ENCODE results near the gene GABARAP. TPM values are rescaled to one million over a fixed set of nuclear protein-coding genes. Genes with fewer than 3 reads are reported as not detected.
A peak's percentile ranks its signal among the peaks of the same experiment; 100 is the strongest.

Gene GABARAP
- total RNA-seq, 2 donors from 2014 or later, result 167 to 298 TPM

DNA sequence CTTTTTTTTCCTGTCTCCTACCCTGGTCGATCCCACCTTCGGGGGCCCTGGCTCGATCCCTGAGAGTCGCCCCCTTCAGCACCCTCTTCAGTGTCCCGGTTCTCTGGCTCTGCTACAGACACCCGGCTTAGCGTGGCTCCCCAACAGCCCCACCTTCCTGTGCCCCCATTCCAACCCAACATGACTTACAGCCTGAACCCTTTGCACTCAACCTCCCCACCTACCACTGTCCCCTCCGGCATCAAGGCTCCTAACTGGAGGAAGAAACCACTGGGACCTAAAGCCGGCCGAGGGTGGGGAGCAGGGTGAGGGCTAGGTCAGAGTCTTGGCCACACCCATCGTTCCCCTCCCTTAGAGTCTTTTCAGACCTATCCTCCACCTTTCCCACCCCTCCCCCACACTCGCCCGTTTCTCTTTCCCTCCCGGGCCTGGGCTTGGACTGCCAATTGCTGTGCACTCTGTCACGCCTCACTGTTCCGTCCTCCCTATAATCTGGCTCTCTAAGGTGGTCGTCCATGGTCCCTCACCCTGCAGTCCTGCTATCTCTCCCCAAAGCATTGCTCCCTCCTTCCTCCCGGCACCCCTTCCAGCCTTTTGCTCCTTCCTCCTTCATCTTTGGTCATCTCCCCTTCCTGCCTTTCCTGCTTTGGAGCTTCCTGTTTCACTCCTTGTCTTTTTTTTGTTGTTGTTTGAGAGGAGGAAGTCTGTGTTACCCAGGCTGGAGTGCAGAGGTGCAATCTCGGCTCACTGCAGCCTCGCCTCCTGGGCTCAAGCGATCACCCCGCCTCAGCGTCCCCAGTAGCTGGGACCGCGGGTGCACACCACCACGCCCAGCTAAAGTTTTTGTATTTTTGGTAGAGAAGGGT lies 20.9 kb upstream of the GABARAP start:
- Mint-ChIP-seq H3K36me3 (peaks cover 0 to 6% of the 10 kb centered on the region in 2 donors), H3K9me3 (no peaks in the 10 kb centered on the region), H3K27ac (no peak overlapping the region)
- ATAC-seq (peak in 1 of 2 donors; percentile 42), DNase-seq (ENCODE audit: low spot score in 2 of 2) (no peak)

GRCh38 chr17:7262192-7262934 lies 20.1 kb upstream of the GABARAP start, which contains the start of gene CLDN7:
Gene CLDN7 (minus strand): TSS chr17:7262478. CDS start chr17:7262043, 435 bp downstream.
- DNase-seq (ENCODE audit: low spot score in 2 of 2), result no peak
- peaks cover 0 to 6% of the 10 kb centered on the region in 2 donors for H3K36me3 Mint-ChIP-seq
- H3K9me3 Mint-ChIP-seq, result no peaks in the 10 kb centered on the region
- no peak for ATAC-seq
- no peak within 1 kb of the TSS for H3K27ac Mint-ChIP-seq

- no peaks in the 10 kb centered on the region for H3K9me3 Mint-ChIP-seq
- ATAC-seq (peak; percentile 42 to 64), DNase-seq (ENCODE audit: low spot score in 2 of 2) (peak in 1 of 2 donors; percentile 19)
- H3K27ac Mint-ChIP-seq, result no peak overlapping the region
- peaks cover 0 to 6% of the 10 kb centered on the region in 2 donors for H3K36me3 Mint-ChIP-seq
Observed at GRCh38 chr17:7261379-7262191, 19.3 kb upstream of the GABARAP start.

DNA sequence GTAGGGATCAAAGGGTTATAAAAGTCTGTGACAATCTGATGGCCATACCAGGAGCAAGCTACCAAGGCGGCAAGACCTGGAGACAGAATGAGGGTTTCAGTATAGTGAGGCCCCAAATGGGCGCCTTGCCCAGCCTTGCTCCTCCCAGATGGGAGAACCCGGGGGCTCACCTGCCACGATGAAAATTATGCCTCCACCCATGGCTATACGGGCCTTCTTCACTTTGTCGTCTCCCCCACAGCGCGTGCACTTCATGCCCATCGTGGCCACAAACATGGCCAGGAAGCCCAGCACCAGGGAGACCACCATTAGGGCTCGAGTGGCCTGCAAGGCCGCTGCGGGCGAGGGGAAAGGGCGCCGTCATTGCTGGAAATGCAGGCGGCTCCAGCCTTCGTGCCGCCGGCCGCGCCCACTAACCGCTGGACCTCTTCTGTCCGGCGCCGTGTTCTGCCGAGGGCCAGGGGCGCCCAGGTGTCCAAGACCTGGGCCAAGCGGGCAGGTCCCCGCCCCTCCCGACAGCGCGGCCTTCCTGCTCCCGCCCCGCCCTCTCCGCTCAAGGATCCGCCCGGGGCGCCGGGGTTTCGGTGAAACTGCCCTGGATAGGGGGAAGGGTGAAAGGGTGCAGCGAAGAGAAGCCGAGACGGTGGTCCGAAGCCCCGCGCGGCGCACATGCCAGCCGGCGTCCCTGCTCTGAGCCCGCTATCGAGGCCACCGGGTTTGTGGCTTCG lies 18.6 kb upstream of the GABARAP start:
- DNase-seq (ENCODE audit: low spot score in 2 of 2) (peak in 1 of 2 donors; percentile 32), ATAC-seq (peak; percentile 50 to 61)
- H3K9me3 Mint-ChIP-seq, result no peaks in the 10 kb centered on the region
- H3K27ac Mint-ChIP-seq, result no peak overlapping the region
- peaks cover 5 to 6% of the 10 kb centered on the region in 2 donors for H3K36me3 Mint-ChIP-seq

DNA sequence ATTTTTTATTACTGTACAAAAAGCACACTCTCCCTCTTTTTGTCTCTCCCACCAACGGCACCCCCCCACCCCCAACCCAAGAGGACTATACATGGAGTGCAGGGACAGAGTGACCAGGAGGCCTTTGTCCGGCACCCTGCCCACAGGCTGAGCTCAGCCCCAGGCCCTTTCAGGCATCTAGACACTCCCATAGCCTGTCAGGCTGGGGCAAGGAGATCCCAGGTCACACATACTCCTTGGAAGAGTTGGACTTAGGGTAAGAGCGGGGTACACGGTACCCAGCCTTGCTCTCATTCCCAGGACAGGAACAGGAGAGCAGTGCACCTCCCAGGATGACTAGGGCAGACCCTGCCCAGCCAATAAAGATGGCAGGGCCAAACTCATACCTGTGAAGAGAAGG lies 17.9 kb upstream of the GABARAP start:
- no peak overlapping the region for H3K27ac Mint-ChIP-seq
- DNase-seq (ENCODE audit: low spot score in 2 of 2) (no peak), ATAC-seq (no peak)
- no peaks in the 10 kb centered on the region for H3K9me3 Mint-ChIP-seq
- peaks cover 5 to 6% of the 10 kb centered on the region in 2 donors for H3K36me3 Mint-ChIP-seq

DNA sequence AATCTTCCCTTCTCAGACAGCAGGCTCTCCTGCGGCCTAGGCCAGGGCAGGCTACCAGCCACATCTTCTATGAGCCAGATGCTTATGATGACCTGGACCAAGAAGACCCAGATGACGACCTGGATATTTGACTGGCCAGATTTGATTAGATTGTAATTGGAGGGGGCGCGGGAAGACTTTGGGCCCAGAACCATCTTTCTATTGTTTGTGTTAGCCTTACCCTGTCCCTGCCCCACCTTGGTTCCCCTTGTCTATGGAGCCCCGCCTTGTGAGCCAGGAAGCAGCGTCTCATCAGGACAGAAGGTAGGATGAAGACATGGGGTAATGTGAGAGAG lies 17.3 kb upstream of the GABARAP start:
- Mint-ChIP-seq H3K36me3 (peaks cover 6 to 8% of the 10 kb centered on the region in 2 donors), H3K9me3 (no peaks in the 10 kb centered on the region), H3K27ac (peak overlapping the region in 1 of 2 donors; percentile 29)
- ATAC-seq (no peak), DNase-seq (ENCODE audit: low spot score in 2 of 2) (no peak)

GRCh38 chr17:7258731-7259554 lies 16.7 kb upstream of the GABARAP start:
- Mint-ChIP-seq H3K27ac (peak overlapping the region in 1 of 2 donors; percentile 29), H3K9me3 (no peaks in the 10 kb centered on the region), H3K36me3 (peaks cover 6 to 9% of the 10 kb centered on the region in 2 donors)
- peak in 1 of 2 donors; percentile 20 for ATAC-seq
- no peak for DNase-seq (ENCODE audit: low spot score in 2 of 2)

DNA sequence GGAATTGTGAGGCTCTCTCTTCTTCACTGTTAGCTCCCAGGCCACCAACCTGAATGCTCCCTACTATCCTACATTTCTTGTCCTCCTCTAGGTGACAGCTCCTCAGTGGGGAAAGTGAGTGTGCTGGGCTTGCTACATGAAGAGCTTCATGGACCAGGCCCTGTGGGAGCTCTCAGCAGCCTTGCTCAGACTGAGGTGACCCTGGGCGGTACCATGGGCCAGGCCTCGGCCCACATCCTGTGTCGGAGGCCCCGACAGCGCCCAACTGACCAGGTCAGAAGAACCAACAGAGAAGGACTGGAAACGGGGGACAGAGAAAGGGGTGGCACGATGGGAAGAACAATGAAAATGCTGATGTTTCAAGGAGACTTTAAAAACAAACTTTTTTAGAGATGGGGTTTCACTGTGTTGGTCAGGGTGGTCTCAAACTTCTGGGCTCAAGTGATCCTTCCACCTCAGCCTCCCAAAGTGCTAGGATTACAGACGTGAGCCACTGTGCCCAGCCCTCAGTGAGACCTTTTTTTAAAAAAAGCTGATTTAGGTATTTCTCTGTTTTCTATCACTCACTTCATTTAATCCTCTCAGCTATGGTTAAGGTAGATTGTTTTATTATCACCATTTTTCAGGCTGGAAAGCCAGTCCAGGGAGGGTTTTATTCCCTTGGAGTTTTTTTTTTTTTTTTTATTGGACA lies 14.7 kb upstream of the GABARAP start:
- H3K27ac Mint-ChIP-seq, result peak overlapping the region in 1 of 2 donors; percentile 88
- H3K9me3 Mint-ChIP-seq, result no peaks in the 10 kb centered on the region
- DNase-seq (ENCODE audit: low spot score in 2 of 2), result no peak
- no peak for ATAC-seq
- H3K36me3 Mint-ChIP-seq, result peaks cover 18 to 22% of the 10 kb centered on the region in 2 donors

DNA sequence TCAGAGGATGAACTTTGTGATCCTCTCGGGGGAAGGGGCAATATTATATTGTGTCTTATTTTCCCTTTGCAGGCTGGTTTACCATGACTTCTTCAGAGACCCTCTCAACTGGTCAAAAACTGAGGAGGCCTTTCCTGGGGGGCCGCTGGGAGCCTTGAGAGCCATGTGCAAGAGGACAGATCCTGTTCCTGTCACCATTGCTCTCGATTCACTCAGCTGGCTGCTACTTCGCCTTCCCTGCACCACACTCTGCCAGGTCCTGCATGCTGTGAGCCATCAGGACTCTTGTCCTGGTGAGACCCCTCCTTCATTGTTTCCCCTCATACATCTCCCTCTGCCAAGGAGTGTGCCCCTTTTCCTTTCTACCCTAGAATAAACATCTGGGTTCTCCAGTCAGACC lies 12.3 kb upstream of the GABARAP start:
- H3K27ac Mint-ChIP-seq, result peak overlapping the region in 1 of 2 donors; percentile 27
- ATAC-seq (no peak), DNase-seq (ENCODE audit: low spot score in 2 of 2) (no peak)
- peaks cover 31 to 35% of the 10 kb centered on the region in 2 donors for H3K36me3 Mint-ChIP-seq
- H3K9me3 Mint-ChIP-seq, result no peaks in the 10 kb centered on the region

- Mint-ChIP-seq H3K9me3 (no peaks in the 10 kb centered on the region), H3K27ac (peak overlapping the region; percentile 99 to 100), H3K36me3 (peaks cover 25 to 35% of the 10 kb centered on the region in 2 donors)
- ATAC-seq, result no peak
- DNase-seq (ENCODE audit: low spot score in 2 of 2), result no peak
Observed at GRCh38 chr17:7253082-7253481, 10.8 kb upstream of the GABARAP start.

- Mint-ChIP-seq H3K9me3 (no peaks in the 10 kb centered on the region), H3K36me3 (peaks cover 25 to 35% of the 10 kb centered on the region in 2 donors), H3K27ac (peak within 1 kb of the TSS; percentile 99 to 100)
- DNase-seq (ENCODE audit: low spot score in 2 of 2) (peak; percentile 88 to 99), ATAC-seq (peak; percentile 69 to 72)
Observed at GRCh38 chr17:7252176-7253043, 10.2 kb upstream of the GABARAP start, which contains the start of gene ELP5. Gene ELP5 (plus strand): TSS chr17:7252215. CDS start chr17:7252551, 336 bp downstream.

DNA sequence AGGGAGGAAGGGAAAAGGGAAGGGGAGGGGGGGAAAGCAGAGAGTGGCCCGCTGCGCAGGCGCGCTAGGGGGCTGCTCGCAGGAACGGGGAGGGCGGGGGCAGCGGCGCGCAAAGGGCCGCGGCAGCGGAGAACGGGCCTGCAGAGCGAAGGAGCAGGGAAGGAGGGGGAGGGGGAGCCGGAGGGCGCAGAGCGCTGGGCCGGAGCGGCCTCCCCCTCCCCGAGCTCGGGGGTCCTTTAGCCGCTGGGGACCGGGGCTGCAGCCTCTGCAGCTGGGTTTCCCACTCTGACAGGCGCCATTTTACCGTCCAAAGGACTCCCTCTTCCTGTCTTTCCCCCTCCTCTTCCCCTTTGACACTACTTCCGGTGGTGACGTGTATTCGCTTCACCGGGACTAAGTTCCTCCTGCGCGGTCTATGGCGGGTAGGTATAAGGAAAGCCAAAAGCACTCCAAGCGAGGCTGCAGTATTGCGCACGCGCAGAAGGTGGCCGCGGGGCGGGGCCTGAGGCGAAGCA lies 9.5 kb upstream of the GABARAP start, which contains the start of gene CTDNEP1:
Gene CTDNEP1 (minus strand): TSS at position 74 of the 515 bp plus-strand sequence. CDS start 438 bp downstream, outside the sequence.
- H3K9me3 Mint-ChIP-seq, result no peaks in the 10 kb centered on the region
- peak in 1 of 2 donors; percentile 99 for DNase-seq (ENCODE audit: low spot score in 2 of 2)
- H3K27ac Mint-ChIP-seq, result peak within 1 kb of the TSS; percentile 99 to 100
- H3K36me3 Mint-ChIP-seq, result peaks cover 27 to 35% of the 10 kb centered on the region in 2 donors
- ATAC-seq, result peak; percentile 97 to 98

Data from activated naive CD4-positive, alpha-beta T cell treated with anti-CD3 and anti-CD28 coated beads, Interleukin-2, amount 50 U/mL, for 72 hours (primary cell).